ENCODE data around the gene BTG4.
A peak's percentile ranks its signal among the peaks of the same experiment; 100 is the strongest.

BTG4 gene

GRCh38 chr11:111462329-111462728 is 49.9 kb downstream of the BTG4 start:
- Histone ChIP-seq H3K4me3 (ENCODE audit: control insufficient read depth in 1 of 7, extremely low read depth in 1 of 7, insufficient read depth in 4 of 7, low read depth in 2 of 7, low read length in 6 of 7) (no peak overlapping the region), H3K4me1 (ENCODE audit: control extremely low read depth in 1 of 4, control insufficient read depth in 4 of 4, insufficient read depth in 4 of 4, low read length in 3 of 4) (peaks cover 0 to 19% (median 10%) of the 10 kb centered on the region in 4 experiments), H3K27me3 (replicated peaks in 2 of 5; ENCODE audit: control insufficient read depth in 4 of 5, insufficient read depth in 5 of 5, low read length in 4 of 5) (peaks cover 0 to 5% (median 0%) of the 10 kb centered on the region in 5 experiments), H3K36me3 (ENCODE audit: control insufficient read depth in 4 of 4, insufficient read depth in 4 of 4, low read length in 3 of 4) (no peaks in the 10 kb centered on the region), H3K9me3 (ENCODE audit: control extremely low read depth in 1 of 5, control insufficient read depth in 4 of 5, insufficient read depth in 2 of 5, low read depth in 1 of 5, low read length in 4 of 5) (no peaks in the 10 kb centered on the region), H3K27ac (ENCODE audit: insufficient read depth in 1 of 2, low read depth in 1 of 2, low read length in 2 of 2, poor library complexity in 1 of 2, severe bottlenecking in 2 of 2) (no peak overlapping the region)
- POLR2A ChIA-PET: no interaction called here
- no peak for DNase-seq
- 95% methylated on average over 4 of the region's 5 CpGs for WGBS (ENCODE audit: insufficient coverage)
- CTCF ChIA-PET: interaction anchor here (1.2 to 2.8 kb wide), 2 partner anchors 8 to 35 kb away, joined by 4 to 10 read pairs; no protein-coding TSS in a partner anchor

- Histone ChIP-seq H3K9me3 (ENCODE audit: control extremely low read depth in 1 of 5, control insufficient read depth in 4 of 5, insufficient read depth in 2 of 5, low read depth in 1 of 5, low read length in 4 of 5) (no peaks in the 10 kb centered on the region), H3K4me1 (ENCODE audit: control extremely low read depth in 1 of 4, control insufficient read depth in 4 of 4, insufficient read depth in 4 of 4, low read length in 3 of 4) (peaks cover 0 to 18% (median 6%) of the 10 kb centered on the region in 4 experiments), H3K27ac (ENCODE audit: insufficient read depth in 1 of 2, low read depth in 1 of 2, low read length in 2 of 2, poor library complexity in 1 of 2, severe bottlenecking in 2 of 2) (no peak overlapping the region), H3K4me3 (ENCODE audit: control insufficient read depth in 1 of 7, extremely low read depth in 1 of 7, insufficient read depth in 4 of 7, low read depth in 2 of 7, low read length in 6 of 7) (no peak overlapping the region), H3K27me3 (replicated peaks in 2 of 5; ENCODE audit: control insufficient read depth in 4 of 5, insufficient read depth in 5 of 5, low read length in 4 of 5) (peaks cover 0 to 5% (median 0%) of the 10 kb centered on the region in 5 experiments), H3K36me3 (ENCODE audit: control insufficient read depth in 4 of 4, insufficient read depth in 4 of 4, low read length in 3 of 4) (no peaks in the 10 kb centered on the region)
- CTCF ChIA-PET: interaction anchor here (0.9 to 1.2 kb wide), 2 partner anchors 35 to 177 kb away, joined by 3 to 4 read pairs; no protein-coding TSS in a partner anchor
- POLR2A ChIA-PET: no interaction called here
- no peak for DNase-seq
- WGBS (ENCODE audit: insufficient coverage): 90% methylated on average over 7 of the region's 11 CpGs
Observed at GRCh38 chr11:111461460-111462235, 50.5 kb downstream of the BTG4 start.

GRCh38 chr11:111460856-111461255 is 51.3 kb downstream of the BTG4 start:
- Histone ChIP-seq H3K36me3 (ENCODE audit: control insufficient read depth in 4 of 4, insufficient read depth in 4 of 4, low read length in 3 of 4) (no peaks in the 10 kb centered on the region), H3K4me1 (ENCODE audit: control extremely low read depth in 1 of 4, control insufficient read depth in 4 of 4, insufficient read depth in 4 of 4, low read length in 3 of 4) (peaks cover 0 to 13% (median 3%) of the 10 kb centered on the region in 4 experiments), H3K9me3 (ENCODE audit: control extremely low read depth in 1 of 5, control insufficient read depth in 4 of 5, insufficient read depth in 2 of 5, low read depth in 1 of 5, low read length in 4 of 5) (no peaks in the 10 kb centered on the region), H3K4me3 (ENCODE audit: control insufficient read depth in 1 of 7, extremely low read depth in 1 of 7, insufficient read depth in 4 of 7, low read depth in 2 of 7, low read length in 6 of 7) (no peak overlapping the region), H3K27me3 (replicated peaks in 2 of 5; ENCODE audit: control insufficient read depth in 4 of 5, insufficient read depth in 5 of 5, low read length in 4 of 5) (peaks cover 0 to 5% (median 0%) of the 10 kb centered on the region in 5 experiments), H3K27ac (ENCODE audit: insufficient read depth in 1 of 2, low read depth in 1 of 2, low read length in 2 of 2, poor library complexity in 1 of 2, severe bottlenecking in 2 of 2) (no peak overlapping the region)
- ChIA-PET POLR2A (no interaction called here), CTCF (interaction anchor here (0.9 to 6.9 kb wide), 2 partner anchors 14 to 177 kb away, joined by 3 to 34 read pairs; no protein-coding TSS in a partner anchor)
- WGBS (ENCODE audit: insufficient coverage): 53% methylated on average over 3 of the region's 5 CpGs
- DNase-seq: peak; percentile 21 to 84 (median 72)

GRCh38 chr11:111460340-111460739 is 51.8 kb downstream of the BTG4 start:
- Histone ChIP-seq H3K36me3 (ENCODE audit: control insufficient read depth in 4 of 4, insufficient read depth in 4 of 4, low read length in 3 of 4) (no peaks in the 10 kb centered on the region), H3K4me1 (ENCODE audit: control extremely low read depth in 1 of 4, control insufficient read depth in 4 of 4, insufficient read depth in 4 of 4, low read length in 3 of 4) (peaks cover 0 to 14% (median 3%) of the 10 kb centered on the region in 4 experiments), H3K9me3 (ENCODE audit: control extremely low read depth in 1 of 5, control insufficient read depth in 4 of 5, insufficient read depth in 2 of 5, low read depth in 1 of 5, low read length in 4 of 5) (no peaks in the 10 kb centered on the region), H3K27ac (ENCODE audit: insufficient read depth in 1 of 2, low read depth in 1 of 2, low read length in 2 of 2, poor library complexity in 1 of 2, severe bottlenecking in 2 of 2) (no peak overlapping the region), H3K4me3 (ENCODE audit: control insufficient read depth in 1 of 7, extremely low read depth in 1 of 7, insufficient read depth in 4 of 7, low read depth in 2 of 7, low read length in 6 of 7) (no peak overlapping the region), H3K27me3 (replicated peaks in 2 of 5; ENCODE audit: control insufficient read depth in 4 of 5, insufficient read depth in 5 of 5, low read length in 4 of 5) (peaks cover 0 to 5% (median 0%) of the 10 kb centered on the region in 5 experiments)
- ChIA-PET CTCF (interaction anchor here (0.9 to 6.9 kb wide), 4 partner anchors 10 to 54 kb away, joined by 3 to 34 read pairs (median 4); partner anchors contain the start of genes BTG4 and HOATZ), POLR2A (no interaction called here)
- WGBS (ENCODE audit: insufficient coverage): 100% methylated on average over 1 of the region's 4 CpGs
- DNase-seq: no peak

- Histone ChIP-seq H3K4me3 (ENCODE audit: control insufficient read depth in 1 of 7, extremely low read depth in 1 of 7, insufficient read depth in 4 of 7, low read depth in 2 of 7, low read length in 6 of 7) (no peak overlapping the region), H3K27ac (ENCODE audit: insufficient read depth in 1 of 2, low read depth in 1 of 2, low read length in 2 of 2, poor library complexity in 1 of 2, severe bottlenecking in 2 of 2) (no peak overlapping the region), H3K4me1 (ENCODE audit: control extremely low read depth in 1 of 4, control insufficient read depth in 4 of 4, insufficient read depth in 4 of 4, low read length in 3 of 4) (peaks cover 0 to 14% (median 4%) of the 10 kb centered on the region in 4 experiments), H3K9me3 (ENCODE audit: control extremely low read depth in 1 of 5, control insufficient read depth in 4 of 5, insufficient read depth in 2 of 5, low read depth in 1 of 5, low read length in 4 of 5) (no peaks in the 10 kb centered on the region), H3K36me3 (ENCODE audit: control insufficient read depth in 4 of 4, insufficient read depth in 4 of 4, low read length in 3 of 4) (no peaks in the 10 kb centered on the region), H3K27me3 (replicated peaks in 2 of 5; ENCODE audit: control insufficient read depth in 4 of 5, insufficient read depth in 5 of 5, low read length in 4 of 5) (peaks cover 0 to 5% (median 0%) of the 10 kb centered on the region in 5 experiments)
- DNase-seq: no peak
- POLR2A ChIA-PET: no interaction called here
- WGBS (ENCODE audit: insufficient coverage): 91% methylated on average over 7 of the region's 9 CpGs
- CTCF ChIA-PET: interaction anchor here (0.9 to 6.9 kb wide), 4 partner anchors 10 to 54 kb away, joined by 3 to 34 read pairs (median 4); partner anchors contain the start of genes BTG4 and HOATZ
Observed at GRCh38 chr11:111459506-111460270, 52.5 kb downstream of the BTG4 start.

GRCh38 chr11:111457731-111458368 is 54.3 kb downstream of the BTG4 start:
- H3K27me3 ChIP-seq (replicated peaks in 2 of 5; ENCODE audit: control insufficient read depth in 4 of 5, insufficient read depth in 5 of 5, low read length in 4 of 5): peaks cover 0 to 8% (median 0%) of the 10 kb centered on the region in 5 experiments
- ChIA-PET POLR2A (no interaction called here), CTCF (interaction anchor here (1.1 to 6.9 kb wide), 2 partner anchors 11 to 29 kb away, joined by 3 to 34 read pairs; no protein-coding TSS in a partner anchor)

More at GRCh38 chr11:111457731-111458368, 54.3 kb downstream of the BTG4 start:
- H3K4me1 ChIP-seq (ENCODE audit: control extremely low read depth in 1 of 4, control insufficient read depth in 4 of 4, insufficient read depth in 4 of 4, low read length in 3 of 4): peaks cover 0 to 14% (median 4%) of the 10 kb centered on the region in 4 experiments
- no peaks in the 10 kb centered on the region for H3K36me3 ChIP-seq (ENCODE audit: control insufficient read depth in 4 of 4, insufficient read depth in 4 of 4, low read length in 3 of 4)
- no peak overlapping the region for H3K27ac ChIP-seq (ENCODE audit: insufficient read depth in 1 of 2, low read depth in 1 of 2, low read length in 2 of 2, poor library complexity in 1 of 2, severe bottlenecking in 2 of 2)
- H3K4me3 ChIP-seq (ENCODE audit: control insufficient read depth in 1 of 7, extremely low read depth in 1 of 7, insufficient read depth in 4 of 7, low read depth in 2 of 7, low read length in 6 of 7): no peak overlapping the region
- no peak for DNase-seq
- 94% methylated on average over 9 of the region's 9 CpGs for WGBS (ENCODE audit: insufficient coverage)
- no peaks in the 10 kb centered on the region for H3K9me3 ChIP-seq (ENCODE audit: control extremely low read depth in 1 of 5, control insufficient read depth in 4 of 5, insufficient read depth in 2 of 5, low read depth in 1 of 5, low read length in 4 of 5)
